IPS-18a (cell line): ENCODE results near the gene COL13A1.

Experiments used
- H3K27ac ChIP-seq: one replicate; pipeline ENCODE4 v1.5.1; 2013; ENCODE audit warnings: low read length
- H3K27me3 ChIP-seq: one replicate; pipeline ENCODE4 v1.6.1; 2013; ENCODE audit warnings: mild to moderate bottlenecking, low read length; ENCODE audit not compliant: control insufficient read depth, insufficient read depth
- H3K36me3 ChIP-seq: one replicate; pipeline ENCODE4 v1.6.1; 2013; ENCODE audit warnings: low read depth, low read length; ENCODE audit not compliant: control insufficient read depth
- H3K4me1 ChIP-seq: one replicate; pipeline ENCODE4 v1.6.1; 2013; ENCODE audit warnings: low read depth, low read length; ENCODE audit not compliant: control insufficient read depth
- H3K4me3 ChIP-seq: one replicate; pipeline ENCODE4 v1.5.1; 2013; ENCODE audit warnings: low read length
- H3K9ac ChIP-seq: one replicate; pipeline ENCODE4 v1.6.1; 2013; ENCODE audit warnings: mild to moderate bottlenecking, low read length, moderate library complexity
- H3K9me3 ChIP-seq: one replicate; pipeline ENCODE4 v1.6.1; 2013; ENCODE audit warnings: low read depth, low read length; ENCODE audit not compliant: control insufficient read depth

Gene COL13A1

DNA sequence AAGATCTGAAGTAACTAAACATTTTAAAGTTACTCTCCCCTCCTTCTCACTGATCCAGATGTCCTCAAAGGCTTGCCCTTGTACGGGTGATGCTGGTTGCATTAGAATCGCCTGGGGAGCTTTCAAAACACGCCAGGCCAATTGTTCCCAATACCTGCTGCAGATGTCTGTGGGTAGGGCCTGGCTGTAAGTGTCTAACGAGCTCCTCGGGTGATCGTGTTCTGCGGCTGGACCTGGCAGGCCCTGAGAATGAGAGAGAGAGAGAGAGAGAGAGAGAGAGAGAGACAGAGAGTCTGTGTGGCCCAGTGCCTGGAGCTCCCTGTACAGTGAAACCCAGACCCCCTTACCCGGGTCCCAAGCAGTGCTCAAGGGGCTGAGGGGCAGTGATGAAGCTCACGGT, 8.4 kb downstream of the COL13A1 start:
- Histone ChIP-seq H3K4me1 (peaks cover 6% of the 10 kb centered on the region), H3K9ac (no peak overlapping the region), H3K27ac (no peak overlapping the region), H3K4me3 (no peak overlapping the region), H3K9me3 (no peaks in the 10 kb centered on the region), H3K36me3 (no peaks in the 10 kb centered on the region), H3K27me3 (peaks cover 7% of the 10 kb centered on the region)

GRCh38 chr10:69810675-69811397, 9.1 kb downstream of the COL13A1 start:
- H3K9ac ChIP-seq, result no peak overlapping the region
- no peaks in the 10 kb centered on the region for H3K36me3 ChIP-seq
- H3K4me3 ChIP-seq, result no peak overlapping the region
- peaks cover 2% of the 10 kb centered on the region for H3K27me3 ChIP-seq
- no peak overlapping the region for H3K27ac ChIP-seq
- H3K4me1 ChIP-seq, result peaks cover 6% of the 10 kb centered on the region
- no peaks in the 10 kb centered on the region for H3K9me3 ChIP-seq

DNA sequence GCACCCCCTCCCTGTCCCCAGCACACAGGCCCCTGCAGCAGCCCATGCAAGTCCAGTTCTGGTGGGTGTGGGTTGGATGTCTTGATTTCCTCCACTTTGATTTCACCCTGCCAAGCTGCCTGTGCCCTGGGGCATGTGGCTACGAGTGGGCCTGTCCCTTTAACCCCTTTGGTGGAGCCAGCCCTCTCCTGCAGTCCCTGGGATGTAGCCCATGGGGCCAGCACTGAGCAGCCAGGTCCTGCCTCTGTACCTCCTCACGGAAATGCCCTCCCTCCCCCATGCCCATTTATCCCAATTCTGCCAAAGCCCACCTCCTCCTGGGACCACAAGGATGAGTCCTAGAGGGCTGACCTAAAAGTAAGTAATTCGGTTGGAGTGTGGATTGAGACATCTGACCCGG, 11.9 kb downstream of the COL13A1 start:
- H3K27ac ChIP-seq, result no peak overlapping the region
- H3K36me3 ChIP-seq, result no peaks in the 10 kb centered on the region
- no peaks in the 10 kb centered on the region for H3K9me3 ChIP-seq
- no peaks in the 10 kb centered on the region for H3K4me1 ChIP-seq
- H3K27me3 ChIP-seq, result no peaks in the 10 kb centered on the region
- H3K9ac ChIP-seq, result no peak overlapping the region
- H3K4me3 ChIP-seq, result no peak overlapping the region

DNA sequence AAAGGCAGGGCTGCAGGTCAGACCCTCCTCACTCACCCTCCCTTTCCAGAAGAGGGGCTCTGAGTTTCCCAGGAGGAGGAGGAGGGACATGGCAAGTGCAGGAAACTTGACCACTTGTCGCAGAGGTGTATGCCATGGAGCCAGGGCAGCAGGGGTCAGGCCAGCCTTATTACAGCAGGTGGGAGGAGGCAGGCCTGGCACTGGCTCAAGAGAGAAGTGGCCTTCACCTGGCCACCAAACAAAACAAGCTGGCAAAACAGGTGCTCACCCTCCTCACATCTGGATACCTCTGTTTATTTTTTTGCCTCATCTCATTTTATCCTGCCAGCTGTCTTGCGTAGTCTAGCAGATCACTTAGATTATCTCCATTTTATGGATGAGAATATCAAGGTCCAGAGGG, 12.5 kb downstream of the COL13A1 start:
- no peaks in the 10 kb centered on the region for H3K9me3 ChIP-seq
- no peaks in the 10 kb centered on the region for H3K4me1 ChIP-seq
- no peaks in the 10 kb centered on the region for H3K27me3 ChIP-seq
- no peak overlapping the region for H3K4me3 ChIP-seq
- no peak overlapping the region for H3K9ac ChIP-seq
- no peaks in the 10 kb centered on the region for H3K36me3 ChIP-seq
- H3K27ac ChIP-seq, result no peak overlapping the region

DNA sequence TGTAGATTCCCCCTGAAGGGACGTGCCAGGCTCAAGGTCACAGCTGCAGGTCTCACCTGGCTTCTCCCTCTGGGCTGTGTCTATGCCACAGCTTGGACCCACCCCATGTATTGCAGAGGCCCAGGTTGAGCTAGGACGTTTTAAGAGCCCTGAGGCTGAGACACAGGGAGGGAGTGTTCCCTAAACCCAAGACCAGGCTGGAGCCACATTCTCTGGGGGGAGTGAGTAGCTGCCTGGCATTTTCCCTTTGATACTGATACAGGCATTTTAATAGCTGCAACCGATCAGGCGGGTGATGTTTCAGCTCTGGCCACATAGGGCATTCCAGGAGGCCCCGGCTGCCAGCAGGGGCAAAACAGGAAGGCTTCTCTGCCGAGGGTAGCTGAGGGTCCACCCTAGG, 13.4 kb downstream of the COL13A1 start:
- no peak overlapping the region for H3K27ac ChIP-seq
- H3K4me3 ChIP-seq, result no peak overlapping the region
- H3K4me1 ChIP-seq, result no peaks in the 10 kb centered on the region
- H3K27me3 ChIP-seq, result no peaks in the 10 kb centered on the region
- H3K9ac ChIP-seq, result no peak overlapping the region
- no peaks in the 10 kb centered on the region for H3K36me3 ChIP-seq
- H3K9me3 ChIP-seq, result no peaks in the 10 kb centered on the region

DNA sequence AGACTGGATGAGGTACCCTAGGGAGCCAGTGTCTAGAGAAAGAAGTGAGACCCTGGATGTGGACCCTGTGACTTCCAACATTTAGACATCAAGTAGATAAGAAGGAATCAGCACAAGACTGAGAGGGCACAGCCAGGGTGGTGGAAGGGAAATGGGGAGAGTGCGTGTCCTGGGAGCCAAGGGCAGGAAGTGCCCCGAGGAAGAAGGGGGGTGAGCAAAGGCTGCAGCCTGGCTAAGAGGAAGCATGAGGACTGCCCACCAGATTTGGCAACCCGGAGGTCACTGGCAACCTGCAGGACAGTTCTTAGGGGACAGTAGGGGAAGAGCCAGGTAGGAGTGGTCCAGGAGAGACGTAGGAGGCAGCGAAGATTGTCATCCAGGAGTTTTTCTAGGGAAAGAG, 14.8 kb downstream of the COL13A1 start:
- no peak overlapping the region for H3K27ac ChIP-seq
- no peaks in the 10 kb centered on the region for H3K36me3 ChIP-seq
- no peaks in the 10 kb centered on the region for H3K27me3 ChIP-seq
- no peak overlapping the region for H3K9ac ChIP-seq
- H3K4me3 ChIP-seq, result no peak overlapping the region
- no peaks in the 10 kb centered on the region for H3K9me3 ChIP-seq
- no peaks in the 10 kb centered on the region for H3K4me1 ChIP-seq

GRCh38 chr10:69817078-69817581, 15.4 kb downstream of the COL13A1 start:
- Histone ChIP-seq H3K27ac (no peak overlapping the region), H3K4me3 (no peak overlapping the region), H3K27me3 (no peaks in the 10 kb centered on the region), H3K4me1 (no peaks in the 10 kb centered on the region), H3K36me3 (no peaks in the 10 kb centered on the region), H3K9ac (no peak overlapping the region), H3K9me3 (no peaks in the 10 kb centered on the region)

- Histone ChIP-seq H3K27me3 (no peaks in the 10 kb centered on the region), H3K27ac (no peak overlapping the region)
Measured at GRCh38 chr10:69818676-69819239, 17.1 kb downstream of the COL13A1 start.

DNA sequence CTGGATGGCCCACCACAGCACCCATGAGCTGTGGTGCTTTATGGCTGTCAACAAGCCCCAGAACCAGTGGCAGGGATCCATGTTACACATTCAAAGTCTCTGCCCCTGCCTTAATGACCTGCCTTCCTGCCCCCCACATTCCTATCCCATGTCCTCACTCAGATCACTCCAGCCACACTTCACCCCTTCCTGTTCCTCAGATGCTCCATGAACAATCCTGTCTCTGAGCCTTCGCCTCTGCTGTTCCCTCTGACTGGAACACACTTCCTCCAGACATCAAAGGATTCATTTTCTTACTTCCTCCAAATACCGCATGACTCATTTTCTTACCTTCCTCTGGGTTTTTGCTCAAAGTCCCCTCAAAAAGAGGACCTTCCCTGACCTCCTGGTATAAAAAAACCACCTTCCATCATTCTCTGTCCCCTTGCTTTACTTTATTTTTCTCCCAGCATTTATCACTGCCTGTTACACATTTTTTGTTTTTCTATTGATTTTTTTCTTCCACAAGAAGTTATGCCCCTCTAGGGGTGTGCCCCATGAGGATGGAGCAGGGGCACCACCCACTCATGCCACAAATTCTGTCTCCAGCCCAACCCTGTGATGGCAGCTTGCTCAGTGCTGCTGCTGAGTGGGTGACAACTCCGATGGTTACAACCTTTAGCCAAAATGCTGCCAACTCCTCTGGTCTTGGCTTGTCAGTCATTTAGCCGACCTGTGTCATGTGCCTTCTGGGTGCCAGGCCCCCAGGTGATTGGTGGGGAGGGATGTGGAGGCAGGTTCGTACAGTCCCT, 18.2 kb downstream of the COL13A1 start:
- Histone ChIP-seq H3K27me3 (no peaks in the 10 kb centered on the region), H3K9me3 (no peaks in the 10 kb centered on the region), H3K4me3 (no peak overlapping the region), H3K36me3 (no peaks in the 10 kb centered on the region), H3K4me1 (no peaks in the 10 kb centered on the region), H3K27ac (no peak overlapping the region), H3K9ac (no peak overlapping the region)

More at GRCh38 chr10:69818676-69819239, 17.1 kb downstream of the COL13A1 start:
- Histone ChIP-seq H3K4me1 (no peaks in the 10 kb centered on the region), H3K4me3 (no peak overlapping the region), H3K9me3 (no peaks in the 10 kb centered on the region), H3K36me3 (no peaks in the 10 kb centered on the region), H3K9ac (no peak overlapping the region)

DNA sequence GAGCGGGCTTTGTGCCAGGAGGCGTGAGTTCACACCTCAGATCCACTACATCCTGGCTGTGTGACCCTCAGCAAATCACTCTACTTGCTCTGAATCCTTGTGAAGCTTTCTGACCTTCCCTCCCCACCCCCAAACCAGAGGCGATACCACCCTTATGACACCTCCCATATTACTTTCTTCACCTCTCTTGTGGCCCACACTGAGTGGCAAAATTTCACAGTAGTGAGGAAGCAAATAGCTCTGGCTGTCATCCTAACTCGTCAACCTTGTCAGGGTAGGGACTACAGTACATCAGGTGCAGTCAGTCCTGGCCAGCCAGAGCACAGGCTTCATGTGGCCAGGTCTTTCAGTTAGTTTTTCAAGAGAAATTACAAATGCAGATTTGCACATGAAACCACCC, 19.1 kb downstream of the COL13A1 start:
- H3K9me3 ChIP-seq, result no peaks in the 10 kb centered on the region
- no peaks in the 10 kb centered on the region for H3K36me3 ChIP-seq
- no peaks in the 10 kb centered on the region for H3K27me3 ChIP-seq
- H3K4me3 ChIP-seq, result no peak overlapping the region
- no peak overlapping the region for H3K27ac ChIP-seq
- H3K4me1 ChIP-seq, result no peaks in the 10 kb centered on the region
- H3K9ac ChIP-seq, result no peak overlapping the region

DNA sequence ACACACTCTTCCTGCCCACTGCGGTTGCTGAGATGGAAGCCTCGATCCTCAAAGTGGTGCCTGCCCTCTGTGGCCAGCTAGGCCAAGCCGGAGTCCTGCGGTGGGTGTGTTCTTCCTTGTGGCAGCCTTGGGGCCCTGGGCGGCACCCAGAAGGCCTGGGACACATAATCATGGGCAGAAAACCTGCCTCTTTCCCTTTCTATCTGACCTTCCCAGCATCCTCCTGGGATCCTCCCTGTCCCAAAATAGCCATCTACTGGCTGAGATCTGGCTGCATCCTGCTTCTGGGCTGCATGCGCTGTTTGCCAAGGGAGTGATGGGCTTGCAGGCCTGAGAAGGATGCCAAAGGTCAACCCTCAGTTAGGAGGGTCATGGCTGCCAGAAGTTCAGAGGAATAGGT, 23.9 kb downstream of the COL13A1 start:
- Histone ChIP-seq H3K9ac (no peak overlapping the region), H3K27me3 (no peaks in the 10 kb centered on the region), H3K4me3 (no peak overlapping the region), H3K36me3 (no peaks in the 10 kb centered on the region), H3K27ac (no peak overlapping the region), H3K4me1 (peaks cover 27% of the 10 kb centered on the region), H3K9me3 (no peaks in the 10 kb centered on the region)
